ENCODE measurements around the gene GALNT8.

GALNT8 gene

DNA sequence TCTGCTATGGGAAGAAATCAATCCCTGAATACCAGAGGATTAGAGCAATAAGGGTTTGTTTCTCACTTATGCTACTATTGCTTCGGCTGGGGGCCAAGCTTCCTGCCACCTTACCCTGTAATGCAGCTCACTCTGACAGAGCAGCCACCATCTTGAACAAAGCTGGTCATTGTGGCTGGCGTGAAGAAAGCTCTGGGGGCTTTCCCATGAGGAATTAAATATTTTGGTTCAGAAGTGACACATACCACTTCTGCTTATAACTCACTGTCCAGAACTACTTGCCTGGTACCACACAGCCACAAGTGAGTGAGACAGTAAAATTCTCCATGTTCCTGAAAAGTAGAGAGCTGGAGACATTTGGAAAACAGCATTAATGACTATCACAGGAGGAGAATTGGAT, 82.6 kb downstream of the GALNT8 start:
- DNase-seq: no peak

DNA sequence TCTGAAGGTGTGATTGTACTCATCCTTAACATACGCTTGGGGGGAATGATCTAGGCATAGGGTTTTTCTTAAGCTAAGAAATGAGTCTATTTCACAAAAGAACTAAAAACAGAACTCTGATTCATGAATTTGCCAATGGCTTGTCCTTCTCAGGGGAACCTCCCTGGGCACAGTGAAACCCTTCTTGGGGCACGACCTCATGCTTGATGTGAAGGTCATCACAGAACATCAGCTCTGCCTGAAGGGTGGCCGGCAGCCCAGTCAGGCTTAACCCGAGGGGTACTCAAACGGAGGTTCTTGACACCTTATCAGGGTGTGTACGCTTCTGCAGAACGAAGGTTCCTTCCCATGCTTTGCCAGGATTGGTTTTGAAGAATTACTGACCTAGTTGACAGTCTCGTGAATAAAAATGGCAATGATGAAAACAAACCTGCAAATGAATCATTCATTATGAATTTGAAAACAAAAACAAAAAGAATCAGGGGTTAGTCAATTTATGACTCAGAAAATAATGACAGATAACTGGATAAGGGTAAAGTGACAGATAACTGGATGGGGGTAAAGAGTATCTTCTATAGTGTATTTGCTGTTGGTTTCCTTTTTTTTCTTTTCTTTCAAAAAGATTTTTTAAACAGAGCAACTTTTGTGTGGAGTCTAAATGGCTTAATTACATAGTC, 86.4 kb downstream of the GALNT8 start:
- DNase-seq: no peak

DNA sequence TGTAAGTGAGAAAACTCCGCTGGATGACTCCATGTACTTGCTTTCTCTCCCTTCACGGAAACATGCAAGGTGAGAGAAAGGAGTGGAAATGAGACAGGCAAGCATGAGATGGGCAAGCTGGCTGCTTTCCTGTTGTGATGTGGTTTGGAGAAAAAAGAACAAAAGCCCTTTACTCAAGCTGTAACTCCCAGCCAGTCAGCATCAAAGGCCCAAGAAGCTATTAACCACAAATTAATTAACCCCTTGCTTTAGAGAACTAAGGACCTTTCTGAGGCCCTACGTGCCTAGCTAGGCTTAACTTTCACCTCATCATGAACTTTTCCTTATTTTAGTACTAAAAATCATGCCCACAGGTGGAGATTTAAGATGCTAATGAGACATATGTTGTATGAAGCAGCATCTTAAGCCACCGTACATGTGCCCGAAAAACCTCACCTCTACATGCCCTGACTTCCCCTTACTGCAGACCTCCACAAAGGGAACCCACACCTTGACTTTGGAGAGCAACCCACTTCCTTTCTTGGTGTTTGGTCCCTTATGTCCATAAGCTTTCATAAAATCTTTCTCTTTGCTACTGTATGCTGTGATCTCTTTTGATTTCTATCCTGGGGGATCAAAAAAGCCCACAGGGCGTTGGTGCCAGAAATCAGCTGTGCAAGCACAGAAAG, 87.0 kb downstream of the GALNT8 start:
- no peak for DNase-seq

DNA sequence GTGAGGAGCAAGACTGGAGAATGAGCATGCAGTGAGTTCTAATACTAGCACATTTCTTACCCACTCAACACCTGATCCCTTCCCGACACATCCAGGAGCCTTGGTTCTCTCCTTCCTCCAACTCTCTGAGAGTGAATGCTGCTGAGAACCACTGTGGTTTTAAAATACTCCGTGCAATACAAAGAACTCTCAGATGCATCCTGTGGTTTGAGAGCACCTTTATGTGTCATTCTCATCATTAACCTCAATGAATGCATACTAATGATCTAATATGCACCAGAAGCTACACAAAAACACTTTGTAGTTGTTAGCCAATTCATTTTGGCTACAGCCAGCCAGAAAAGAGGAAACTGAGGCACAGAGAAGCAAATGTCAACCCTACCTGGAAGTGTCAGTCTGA, 87.6 kb downstream of the GALNT8 start:
- no peak for DNase-seq

DNA sequence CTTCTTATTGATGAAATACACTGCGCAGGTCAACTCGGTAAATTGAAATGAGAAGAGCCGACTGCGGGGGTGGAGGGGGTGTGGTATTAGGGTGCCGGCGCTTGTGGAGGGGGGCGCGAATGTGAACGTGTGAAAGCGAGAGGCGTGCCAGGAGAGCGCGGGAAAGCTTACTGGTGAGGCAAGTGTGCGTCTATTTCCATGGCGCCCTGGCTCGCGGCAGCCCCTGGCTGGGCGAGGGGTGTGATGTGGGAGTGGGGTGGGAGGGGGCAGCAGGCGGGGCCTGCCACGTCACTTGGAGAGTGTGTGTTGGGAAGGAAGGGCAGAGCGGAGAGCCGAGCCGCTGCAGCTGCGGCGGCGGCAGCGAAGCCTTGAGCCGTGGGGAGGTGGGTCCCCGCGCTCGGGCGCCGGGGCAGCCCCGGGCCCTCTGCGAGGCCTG, 88.8 kb downstream of the GALNT8 start:
- no peak for DNase-seq

DNA sequence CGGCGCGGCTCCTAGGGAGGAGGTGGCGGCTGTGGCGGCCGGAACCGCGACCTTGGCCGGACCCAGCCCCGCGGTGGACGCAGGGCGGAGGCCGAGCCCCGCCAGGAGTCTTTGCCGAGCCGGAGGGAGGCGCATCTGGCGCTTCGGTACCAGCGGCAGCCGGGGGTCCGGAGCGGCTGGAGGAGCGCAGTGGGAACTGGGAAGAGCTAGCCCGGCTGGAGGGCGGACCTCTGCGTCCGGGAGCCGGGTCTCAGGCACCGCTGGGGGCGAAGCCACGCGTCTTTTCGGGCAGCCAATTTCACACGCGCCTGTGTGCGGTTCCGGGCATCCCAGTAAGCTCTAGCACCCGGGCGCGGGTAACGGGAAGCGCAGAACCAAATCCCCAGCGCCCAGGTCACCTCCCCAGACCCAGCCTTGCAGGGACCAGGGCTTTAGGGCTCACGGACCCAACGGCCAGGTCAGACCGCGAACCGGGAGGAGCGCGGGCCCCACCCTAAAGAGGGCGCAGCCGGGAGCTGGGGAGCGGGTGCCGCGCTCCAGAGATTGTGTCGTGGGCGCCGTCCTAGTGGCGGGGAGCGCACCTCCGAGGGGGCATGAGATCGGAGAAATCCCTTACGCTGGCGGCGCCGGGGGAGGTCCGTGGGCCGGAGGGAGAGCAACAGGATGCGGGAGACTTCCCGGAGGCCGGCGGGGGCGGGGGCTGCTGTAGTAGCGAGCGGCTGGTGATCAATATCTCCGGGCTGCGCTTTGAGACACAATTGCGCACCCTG, 89.4 kb downstream of the GALNT8 start:
- no peak for DNase-seq

DNA sequence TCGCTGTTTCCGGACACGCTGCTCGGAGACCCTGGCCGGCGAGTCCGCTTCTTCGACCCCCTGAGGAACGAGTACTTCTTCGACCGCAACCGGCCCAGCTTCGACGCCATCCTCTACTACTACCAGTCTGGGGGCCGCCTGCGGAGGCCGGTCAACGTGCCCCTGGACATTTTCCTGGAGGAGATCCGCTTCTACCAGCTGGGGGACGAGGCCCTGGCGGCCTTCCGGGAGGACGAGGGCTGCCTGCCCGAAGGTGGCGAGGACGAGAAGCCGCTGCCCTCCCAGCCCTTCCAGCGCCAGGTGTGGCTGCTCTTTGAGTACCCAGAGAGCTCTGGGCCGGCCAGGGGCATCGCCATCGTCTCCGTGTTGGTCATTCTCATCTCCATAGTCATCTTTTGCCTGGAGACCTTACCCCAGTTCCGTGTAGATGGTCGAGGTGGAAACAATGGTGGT, 90.0 kb downstream of the GALNT8 start:
- no peak for DNase-seq

DNA sequence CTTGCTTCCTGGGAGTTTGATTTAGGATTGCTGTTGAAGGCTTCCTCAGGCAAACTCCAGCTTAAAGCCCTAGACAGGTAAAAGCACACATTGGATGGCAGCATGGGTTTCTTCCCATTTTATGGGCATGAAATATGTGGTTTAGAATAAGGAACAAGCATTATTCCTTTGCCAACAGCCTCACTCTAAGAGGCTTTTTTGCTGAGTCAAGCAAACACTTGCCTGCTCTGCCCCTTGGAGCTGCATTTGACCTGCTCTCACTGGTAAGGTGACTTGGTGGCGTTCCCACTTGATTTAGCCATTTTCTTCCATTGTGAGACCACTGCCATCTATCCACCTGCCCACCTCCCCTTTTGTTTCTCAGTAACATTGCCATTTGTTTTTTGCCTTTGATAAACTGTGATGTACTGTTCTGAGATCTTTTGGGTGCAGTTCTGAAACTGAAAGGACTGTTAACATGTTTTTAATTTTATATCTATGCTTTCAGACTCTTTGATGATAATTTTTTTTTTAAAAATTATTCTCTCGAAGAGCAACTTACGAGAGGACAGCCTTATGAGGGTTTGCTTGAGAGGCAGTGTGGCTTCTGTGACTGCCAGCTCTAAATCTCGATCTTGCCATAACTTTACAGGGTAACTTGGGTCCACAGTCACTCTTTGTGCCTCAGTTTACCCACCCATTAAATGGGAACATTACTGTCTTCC, 92.6 kb downstream of the GALNT8 start:
- DNase-seq: no peak

DNA sequence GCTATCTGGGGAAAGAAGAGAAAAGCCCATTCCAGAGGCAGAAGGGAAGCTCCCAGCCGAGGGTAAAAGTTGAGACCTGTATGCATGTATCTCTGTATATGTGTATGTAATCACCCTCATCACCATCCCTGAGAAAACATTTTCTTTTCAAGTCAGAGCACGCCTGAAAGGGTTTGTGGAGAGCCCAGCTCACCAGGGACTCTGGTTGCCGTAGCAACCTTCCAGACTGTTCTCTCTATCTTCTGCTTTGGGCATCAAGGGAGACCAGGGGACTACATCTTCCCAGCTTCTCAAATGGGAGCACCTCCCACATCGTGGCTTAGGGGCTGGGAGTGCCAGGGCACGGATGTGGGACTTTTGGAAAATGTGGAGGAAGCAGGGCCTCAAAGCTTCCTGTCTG, 93.5 kb downstream of the GALNT8 start:
- no peak for DNase-seq

DNA sequence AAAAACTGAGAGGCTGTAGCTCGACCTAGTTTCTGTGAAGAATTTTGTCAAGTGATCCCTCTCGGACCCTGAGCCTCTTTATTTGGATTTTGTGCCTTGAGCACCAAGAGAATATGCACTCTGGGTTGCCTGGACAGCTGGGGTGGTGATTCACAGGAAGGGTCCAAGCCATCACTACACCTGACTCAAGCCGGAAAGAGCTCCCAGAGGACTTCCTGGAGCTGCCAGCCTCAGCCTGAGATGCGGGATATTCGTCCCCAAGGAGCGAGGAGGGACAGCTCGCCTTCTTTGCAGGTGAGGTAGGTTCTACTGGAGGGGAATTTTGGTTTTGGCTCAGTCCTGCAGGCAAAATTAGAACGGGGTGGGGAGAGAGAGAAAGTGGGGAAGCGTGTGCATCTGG, 94.3 kb downstream of the GALNT8 start:
- no peak for DNase-seq

DNA sequence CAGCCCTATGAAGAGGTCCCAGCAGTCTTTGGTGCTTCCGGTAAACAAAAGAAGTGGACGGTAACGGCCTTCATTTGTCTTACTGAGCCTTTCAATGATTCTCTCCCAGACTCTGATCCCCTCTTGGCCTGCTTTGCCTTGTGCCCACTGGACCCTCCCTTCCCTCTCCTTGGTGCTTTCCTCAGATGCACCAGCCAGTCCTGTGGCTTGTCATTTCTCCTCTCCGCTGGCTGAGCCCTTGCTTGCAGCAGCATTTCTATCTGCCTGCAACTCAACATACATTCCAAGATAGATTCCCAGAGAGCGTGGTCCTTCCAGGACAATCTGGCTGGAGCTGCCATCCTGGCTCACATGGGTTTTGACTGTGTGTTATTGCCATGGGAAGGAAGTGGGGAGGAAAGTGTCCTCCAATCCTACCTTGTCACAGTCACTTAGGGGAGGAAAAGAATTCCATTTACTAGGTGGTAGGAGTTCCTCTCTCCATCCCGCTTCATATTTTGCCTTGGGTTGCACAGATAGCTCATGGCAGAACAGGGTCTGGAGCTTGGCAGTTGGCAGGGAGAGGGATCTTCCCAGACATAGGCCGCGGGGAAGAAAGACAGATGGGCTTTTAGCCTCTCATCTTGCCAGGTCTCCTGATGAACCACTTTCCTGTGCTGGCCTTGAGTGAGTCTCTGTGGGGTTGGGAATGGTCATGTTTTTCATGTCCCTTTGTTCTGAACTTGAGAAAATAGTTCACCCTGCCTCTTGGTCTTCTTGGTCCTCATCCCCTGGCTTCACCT, 96.7 kb downstream of the GALNT8 start:
- DNase-seq: no peak

DNA sequence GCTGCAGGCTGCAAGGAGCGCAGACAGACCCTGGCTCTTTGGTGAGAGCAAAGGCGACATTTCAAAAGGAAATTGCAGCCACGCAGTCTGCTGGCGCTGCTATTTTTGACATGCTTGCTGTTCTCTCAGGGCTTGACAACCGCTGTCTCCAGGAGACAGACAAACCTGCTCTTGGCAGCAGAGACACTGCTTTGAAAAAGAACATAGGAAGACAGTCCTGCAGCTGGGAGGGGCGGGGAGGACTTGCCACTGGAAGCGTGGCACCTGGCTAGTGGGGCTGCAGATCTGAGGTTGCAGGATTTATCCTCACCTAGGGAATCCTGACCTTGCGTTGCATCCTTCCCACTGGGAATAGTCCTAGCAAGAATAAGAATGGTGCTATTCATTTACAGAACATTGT, 97.7 kb downstream of the GALNT8 start:
- no peak for DNase-seq

DNA sequence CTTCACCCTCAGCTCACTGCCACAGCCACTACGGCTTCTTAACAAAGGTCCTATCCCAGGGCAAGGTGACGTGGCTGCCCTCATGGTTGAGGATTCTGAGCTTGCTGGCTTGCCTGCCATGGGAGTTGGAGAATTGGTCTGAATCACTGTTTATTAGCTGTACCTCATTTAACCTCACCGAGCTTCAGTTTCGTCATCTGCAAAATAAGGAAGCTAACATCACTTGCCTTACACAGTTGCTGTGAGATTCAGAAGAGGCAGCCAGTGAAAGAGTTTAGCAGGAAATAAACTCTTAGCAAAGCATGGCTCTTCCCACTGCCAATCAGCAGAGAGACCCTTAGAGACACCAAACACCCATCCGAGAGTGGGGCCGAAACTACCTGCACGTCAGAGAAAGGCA, 99.5 kb downstream of the GALNT8 start:
- DNase-seq: no peak

DNA sequence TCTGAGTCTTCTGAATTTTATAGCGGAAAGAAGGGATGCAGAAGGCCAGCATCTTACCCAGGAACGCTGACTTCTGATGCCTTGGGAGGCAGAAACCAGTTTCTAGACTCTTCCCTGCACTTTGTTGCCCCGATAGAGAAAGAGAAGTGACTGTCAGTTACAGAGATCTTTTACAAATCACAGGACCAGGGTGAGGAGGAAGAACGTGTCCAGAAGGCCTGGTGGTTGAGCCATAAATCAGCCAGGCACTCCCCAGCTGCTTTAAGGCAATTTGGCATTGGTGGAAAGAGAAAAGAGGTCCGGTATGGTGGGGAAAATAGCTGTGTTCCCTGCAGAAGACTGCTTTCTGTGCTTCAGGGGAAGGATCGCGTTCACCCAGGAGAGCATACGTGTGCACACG, 100.8 kb downstream of the GALNT8 start:
- no peak for DNase-seq
